Transverse colon (tissue), 4 donors: Measurements from ENCODE around the gene SAXO1. TPM values are rescaled to one million over a fixed set of nuclear protein-coding genes. Genes with fewer than 3 reads are reported as not detected.

Source experiments
- DNase-seq: peaks from one replicate; pipeline ENCODE4 v3.0.0-alpha.2; 2019
- H3K27ac ChIP-seq, 4 donors: fragments of 200-600 bp; sonication (generic); 2 replicates each; pipeline ENCODE4 v1.5.1; 2016 to 2018; ENCODE audit warnings: inconsistent platforms in 4 of 4
- H3K27me3 ChIP-seq: fragments of 200-600 bp; sonication (generic); 2 replicates; pipeline ENCODE4 v1.5.1; 2017; ENCODE audit warnings: inconsistent platforms
- H3K36me3 ChIP-seq, 4 donors: fragments of 200-600 bp; sonication (generic); 2 replicates each; pipeline ENCODE4 v1.5.1; 2017 to 2019; ENCODE audit warnings: inconsistent platforms in 4 of 4
- H3K4me1 ChIP-seq, 4 donors: fragments of 200-600 bp; sonication (generic); 2 replicates each; pipeline ENCODE4 v1.5.1; 2017 to 2020; ENCODE audit warnings: inconsistent platforms in 4 of 4
- H3K4me3 ChIP-seq, 4 donors: fragments of 200-600 bp; sonication (generic); 1 replicate in 1 of 4; 2 replicates in 3 of 4; pipeline versions ENCODE4 v1.5.1 to v1.6.1; 2017 to 2019; ENCODE audit warnings: inconsistent platforms in 4 of 4
- H3K9me3 ChIP-seq, 2 donors: fragments of 200-600 bp; sonication (generic); 2 replicates each; pipeline ENCODE4 v1.5.1; 2017 to 2019; ENCODE audit warnings: inconsistent platforms in 2 of 2
- CTCF ChIP-seq, 5 experiments: fragments of 200-600 bp in 3 of 5; fragments of 450-650 bp in 2 of 5; sonication (generic) in 3 of 5; IDR thresholded peaks; 1 replicate in 2 of 5; 2 replicates in 3 of 5; pipeline ENCODE4 v1.5.1; 2016 to 2017; ENCODE audit warnings: antibody characterized with exemption in 5 of 5, inconsistent platforms in 3 of 5, mild to moderate bottlenecking in 2 of 5, moderate library complexity in 1 of 5
- EP300 ChIP-seq: sonication (generic); formaldehyde crosslinking; IDR thresholded peaks from one replicate; pipeline ENCODE4 v1.6.1; 2017; ENCODE audit warnings: antibody characterized with exemption, low read depth
- POLR2A ChIP-seq: fragments of 450-650 bp; IDR thresholded peaks from one replicate; pipeline ENCODE4 v1.6.1; 2016; ENCODE audit warnings: antibody characterized with exemption, mild to moderate bottlenecking, moderate library complexity
- POLR2AphosphoS5 ChIP-seq, 3 donors: sonication (generic); formaldehyde crosslinking; IDR thresholded peaks; one replicate each; pipeline ENCODE4 v1.6.1; 2016; ENCODE audit warnings: antibody characterized with exemption in 3 of 3
- WGBS, 2 donors: methylation state at CpG; one replicate each; pipeline ENCODE4 v1.1.5; 2018; ENCODE audit warnings: low coverage in 1 of 2; 5-methylcytosine and 5-hydroxymethylcytosine counted together
- in situ Hi-C, 4 donors: fragments of 200-750 bp; cut with MboI; loops; one replicate each; pipeline versions ENCODE4 v1.15.0 to v1.15.1; 2017; ENCODE audit warnings: low sequenced_read_pairs in 3 of 4, low pct_ligation_motif_present in 1 of 4, low pct_unique_long_range_greater_than_20kb in 1 of 4
- intact Hi-C: fragments of 100-400 bp; cut with DNase I; formaldehyde crosslinking; loops from one replicate; pipeline ENCODE4 v1.15.1; 2023; ENCODE audit warnings: low total_unique reads
- total RNA-seq, 4 donors: library from RNA; depleted of rRNA; stranded (reverse); fragments of >200 nt; gene quantifications; one replicate each; pipeline ENCODE4 v1.1.0, GENCODE V29; 2016

The SAXO1 gene
- total RNA-seq = under 1 TPM in 1 of 4 donors, not detected in 3; 0.41 TPM

- Histone ChIP-seq H3K9me3 (no peaks in the 10 kb centered on the region), H3K4me1 (no peaks in the 10 kb centered on the region), H3K27me3 (peaks cover 7% of the 10 kb centered on the region), H3K36me3 (no peaks in the 10 kb centered on the region), H3K27ac (no peak within 1 kb of the TSS), H3K4me3 (no peak within 1 kb of the TSS)
- WGBS, 2 donors = 91% methylated on average over 20 of the region's 20 CpGs; no CpG with 5 or more reads in 1 of the 2 donors
- TF ChIP-seq POLR2AphosphoS5 (IDR thresholded peaks at IDR 0.05) = no peak
- TF ChIP-seq EP300 = no peak
- TF ChIP-seq POLR2A = no peak
- no peak for TF ChIP-seq CTCF (IDR thresholded peaks at IDR 0.05)
- in situ Hi-C loops (loop anchor here in 3 of 4 donors (10.0 to 25.0 kb wide), 4 partner anchors 596 to 1496 kb away; no protein-coding TSS in a partner anchor), intact Hi-C loops (loop anchor here (5.0 kb wide), 1 partner anchor 776 kb away; no protein-coding TSS in a partner anchor)
- DNase-seq = no peak
These were observed at the start of gene SAXO1 for GRCh38 chr9:19033015-19033414. Gene SAXO1, minus strand, starts transcription at chr9:19033209. Its CDS starts 301 bp downstream, at chr9:19032908.

- intact Hi-C loops = no loop called here
- no peak for DNase-seq
- in situ Hi-C loops = loop anchor here in 1 of 4 donors (25.0 kb wide), 2 partner anchors 112 to 387 kb away; no protein-coding TSS in a partner anchor
- Histone ChIP-seq H3K27me3 (no peaks in the 10 kb centered on the region), H3K9me3 (no peaks in the 10 kb centered on the region), H3K36me3 (peaks cover 0 to 38% (median 11%) of the 10 kb centered on the region in 4 donors), H3K27ac (no peak overlapping the region), H3K4me3 (no peak overlapping the region), H3K4me1 (no peaks in the 10 kb centered on the region)
- 60 to 80% methylated on average over 1 of the region's 1 CpG for WGBS, 2 donors
- TF ChIP-seq POLR2A (no peak), CTCF (IDR thresholded peaks at IDR 0.05) (no peak), EP300 (no peak), POLR2AphosphoS5 (IDR thresholded peaks at IDR 0.05) (no peak)
These were observed 41.8 kb upstream of the SAXO1 start for GRCh38 chr9:19074836-19075235.

- 98 to 100% methylated on average over 1 to 2 of the region's 2 CpGs for WGBS, 2 donors
- TF ChIP-seq CTCF (IDR thresholded peaks at IDR 0.05) (no peak), POLR2A (no peak), EP300 (no peak), POLR2AphosphoS5 (IDR thresholded peaks at IDR 0.05) (no peak)
These were observed 41.2 kb upstream of the SAXO1 start for GRCh38 chr9:19074229-19074628.

GRCh38 chr9:19057033-19057432, 24.0 kb upstream of the SAXO1 start:
- no peak overlapping the region for H3K4me3 ChIP-seq
- peaks cover 0 to 10% (median 6%) of the 10 kb centered on the region in 4 donors for H3K4me1 ChIP-seq
- in situ Hi-C loops = no loop called here
- DNase-seq = no peak
- no peak overlapping the region for H3K27ac ChIP-seq
- H3K9me3 ChIP-seq = no peaks in the 10 kb centered on the region
- intact Hi-C loops = no loop called here
- no peak for TF ChIP-seq EP300
- TF ChIP-seq CTCF (IDR thresholded peaks at IDR 0.05) = no peak
- no peak for TF ChIP-seq POLR2AphosphoS5 (IDR thresholded peaks at IDR 0.05)
- no peak for TF ChIP-seq POLR2A
- H3K36me3 ChIP-seq = peaks cover 0 to 30% (median 5%) of the 10 kb centered on the region in 4 donors
- H3K27me3 ChIP-seq = no peaks in the 10 kb centered on the region

More at GRCh38 chr9:19074229-19074628, 41.2 kb upstream of the SAXO1 start:
- H3K27ac ChIP-seq = no peak overlapping the region
- no peak for DNase-seq
- no peaks in the 10 kb centered on the region for H3K27me3 ChIP-seq
- H3K4me1 ChIP-seq = no peaks in the 10 kb centered on the region
- intact Hi-C loops (no loop called here), in situ Hi-C loops (no loop called here)
- no peaks in the 10 kb centered on the region for H3K9me3 ChIP-seq
- H3K4me3 ChIP-seq = no peak overlapping the region
- peaks cover 0 to 38% (median 13%) of the 10 kb centered on the region in 4 donors for H3K36me3 ChIP-seq
